BJ (cell line): Measurements from ENCODE around the gene RIPPLY2. TPM values are rescaled to one million over a fixed set of nuclear protein-coding genes. Genes with fewer than 3 reads are reported as not detected.

Experiments used
- CTCF ChIA-PET: fragments of 350-600 bp; formaldehyde crosslinking; extraction: SDS; loops from one replicate; lab custom pipeline; 2021; ENCODE audit warnings: antibody characterized with exemption, inconsistent platforms; lab: Yijun Ruan, JAX
- POLR2A ChIA-PET: fragments of 300-600 bp; sonication (Branson Sonifier 250); formaldehyde crosslinking; extraction: SDS; loops from one replicate; lab custom pipeline; 2021; ENCODE audit warnings: antibody characterized with exemption; lab: Charles Lee
- DNase-seq: peaks from one replicate; pipeline ENCODE4 v3.0.0-alpha.2; 2011; ENCODE audit warnings: low read depth
- H3K27me3 ChIP-seq: 2 replicates; pipeline ENCODE4 v1.6.0; 2011; ENCODE audit warnings: low read length; ENCODE audit not compliant: control insufficient read depth, insufficient read depth
- H3K36me3 ChIP-seq: 2 replicates; pipeline ENCODE4 v1.5.1; 2011; ENCODE audit warnings: low read length; ENCODE audit not compliant: control insufficient read depth, insufficient read depth
- H3K4me3 ChIP-seq: 2 replicates; pipeline ENCODE4 v1.5.1; 2011; ENCODE audit warnings: low read depth, mild to moderate bottlenecking, control low read depth, low read length
- CTCF ChIP-seq: IDR thresholded peaks from 2 replicates; pipeline ENCODE4 v1.5.1; 2011; ENCODE audit warnings: low read depth, mild to moderate bottlenecking, control low read depth, inconsistent platforms, low read length, moderate library complexity; ENCODE audit not compliant: insufficient read depth
- polyA plus RNA-seq: library from polyadenylated mRNA; depleted of rRNA; stranded (reverse); fragments of >200 nt; gene quantifications from 2 replicates; pipeline ENCODE4 v1.2.3, GENCODE V29; 2011

Gene RIPPLY2
- polyA plus RNA-seq, 1 experiment, result not detected

GRCh38 chr6:83867043-83867442 lies 13.9 kb downstream of the RIPPLY2 start:
- H3K36me3 ChIP-seq, result peaks cover 1% of the 10 kb centered on the region; the same call in 1 of the 2 replicates
- no peak overlapping the region for H3K4me3 ChIP-seq
- no peak for TF ChIP-seq CTCF
- no peak for DNase-seq
- ChIA-PET POLR2A (no interaction called here), CTCF (interaction anchor here (1.2 kb wide), 1 partner anchor 352 kb away, joined by 3 read pairs; no protein-coding TSS in a partner anchor)
- no peaks in the 10 kb centered on the region for H3K27me3 ChIP-seq

- ChIA-PET POLR2A (no interaction called here), CTCF (interaction anchor here (0.6 to 1.4 kb wide), 3 partner anchors 8 to 1602 kb away, joined by 3 to 4 read pairs (median 3); partner anchors contain the start of gene CYB5R4)
- H3K4me3 ChIP-seq, result no peak overlapping the region
- H3K27me3 ChIP-seq, result no peaks in the 10 kb centered on the region
- TF ChIP-seq CTCF, result no peak
- H3K36me3 ChIP-seq, result peaks cover 1% of the 10 kb centered on the region; the same call in 1 of the 2 replicates
- peak; percentile 84 for DNase-seq
Observed at GRCh38 chr6:83867527-83868161, 14.5 kb downstream of the RIPPLY2 start.

GRCh38 chr6:83868639-83869038 lies 15.5 kb downstream of the RIPPLY2 start:
- ChIA-PET CTCF (interaction anchor here (0.5 to 1.4 kb wide), 2 partner anchors 9 to 437 kb away, joined by 3 to 4 read pairs; partner anchors contain the start of gene CYB5R4), POLR2A (no interaction called here)
- TF ChIP-seq CTCF, result no peak
- H3K36me3 ChIP-seq, result peaks cover 1% of the 10 kb centered on the region; the same call in 1 of the 2 replicates
- no peak overlapping the region for H3K4me3 ChIP-seq
- H3K27me3 ChIP-seq, result no peaks in the 10 kb centered on the region
- peak; percentile 46 for DNase-seq

- no peaks in the 10 kb centered on the region for H3K27me3 ChIP-seq
- CTCF ChIA-PET, result no interaction called here
Observed at GRCh38 chr6:83870649-83871048, 17.5 kb downstream of the RIPPLY2 start.

More at GRCh38 chr6:83870649-83871048, 17.5 kb downstream of the RIPPLY2 start:
- no peak for TF ChIP-seq CTCF
- no peak overlapping the region for H3K4me3 ChIP-seq
- DNase-seq, result no peak
- POLR2A ChIA-PET, result no interaction called here
- no peaks in the 10 kb centered on the region for H3K36me3 ChIP-seq
